LNCAP (cell line): Measurements from ENCODE around the gene OSTF1.

Experiments
- CTCF ChIP-seq: fragments of 450-650 bp; IDR thresholded peaks from 2 replicates; pipeline ENCODE4 v1.5.1; 2017; ENCODE audit warnings: mild to moderate bottlenecking

The OSTF1 gene

GRCh38 chr9:75069171-75069570, 19.1 kb upstream of the OSTF1 start:
- no peak for TF ChIP-seq CTCF

GRCh38 chr9:75071530-75072122, 16.7 kb upstream of the OSTF1 start:
- no peak for TF ChIP-seq CTCF

GRCh38 chr9:75072895-75073294, 15.4 kb upstream of the OSTF1 start:
- TF ChIP-seq CTCF = no peak

GRCh38 chr9:75081632-75082031, 6.7 kb upstream of the OSTF1 start:
- no peak for TF ChIP-seq CTCF

- no peak for TF ChIP-seq CTCF
Measured at GRCh38 chr9:75083188-75083970, 4.9 kb upstream of the OSTF1 start.

- no peak for TF ChIP-seq CTCF
Measured at GRCh38 chr9:75084081-75084672, 4.1 kb upstream of the OSTF1 start.

- TF ChIP-seq CTCF = no peak
Measured at GRCh38 chr9:75085640-75086039, 2.7 kb upstream of the OSTF1 start.
